HG02885 (cell line): ENCODE data around the gene NTRK3.

Experiments used
- ATAC-seq: cut with Tn5 transposase; IDR thresholded peaks from one replicate; pipeline ENCODE4 v1.9.1; 2021; ENCODE audit warnings: mild to moderate bottlenecking; ENCODE audit not compliant: unreplicated experiment, poor library complexity

Gene NTRK3

DNA sequence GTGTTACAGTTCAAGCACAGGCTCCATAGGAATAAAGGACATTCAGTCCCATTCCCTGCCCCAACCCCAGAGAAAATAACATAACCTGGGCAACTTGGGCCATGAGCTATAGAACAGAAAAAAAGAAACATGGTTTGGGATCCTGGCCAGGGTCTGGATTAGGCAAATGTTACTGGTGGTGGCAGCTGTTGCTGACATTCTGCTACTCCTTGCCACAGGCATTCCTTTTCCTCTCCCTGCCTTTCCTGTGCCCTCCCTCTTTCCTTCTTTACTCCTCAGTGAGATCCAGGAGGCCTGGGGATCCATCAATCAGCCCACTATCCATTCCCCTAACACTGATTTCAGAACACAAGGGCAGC, 129.1 kb downstream of the NTRK3 start:
- ATAC-seq, result no peak

DNA sequence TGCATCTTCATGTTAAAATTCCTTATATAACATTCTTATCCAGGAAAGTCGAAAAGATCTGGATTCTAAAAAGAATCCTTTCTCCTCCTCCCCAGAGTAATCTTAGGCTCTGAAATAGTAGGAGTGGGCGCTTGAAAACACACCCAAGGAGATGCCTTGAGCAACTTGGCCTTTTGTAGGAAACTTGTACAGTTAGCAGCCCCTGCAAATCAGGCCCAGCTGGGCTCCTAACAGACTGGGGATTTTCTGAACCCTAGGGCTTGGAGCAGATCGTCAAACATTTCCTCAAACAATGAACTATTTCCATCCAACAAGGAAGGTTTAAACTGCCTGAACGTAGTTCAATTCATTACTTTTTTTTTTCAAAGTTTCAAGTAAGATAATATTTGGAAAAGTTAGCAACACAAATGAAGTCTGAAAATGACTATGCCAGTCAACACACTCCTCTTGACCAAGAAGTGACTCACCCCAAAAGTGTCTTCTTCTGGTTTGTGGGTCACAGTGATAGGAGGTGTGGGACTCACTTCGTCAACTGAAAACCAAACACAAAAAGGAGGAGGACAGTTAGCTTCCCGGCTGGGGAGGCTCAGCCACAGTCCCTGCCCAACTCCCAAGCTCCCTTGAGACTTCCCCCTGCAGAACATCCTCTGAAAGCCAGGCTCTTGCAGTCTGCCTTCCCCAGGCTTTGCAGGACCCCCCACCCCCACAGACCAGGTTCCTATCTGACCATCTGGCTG, 129.7 kb downstream of the NTRK3 start:
- no peak for ATAC-seq

DNA sequence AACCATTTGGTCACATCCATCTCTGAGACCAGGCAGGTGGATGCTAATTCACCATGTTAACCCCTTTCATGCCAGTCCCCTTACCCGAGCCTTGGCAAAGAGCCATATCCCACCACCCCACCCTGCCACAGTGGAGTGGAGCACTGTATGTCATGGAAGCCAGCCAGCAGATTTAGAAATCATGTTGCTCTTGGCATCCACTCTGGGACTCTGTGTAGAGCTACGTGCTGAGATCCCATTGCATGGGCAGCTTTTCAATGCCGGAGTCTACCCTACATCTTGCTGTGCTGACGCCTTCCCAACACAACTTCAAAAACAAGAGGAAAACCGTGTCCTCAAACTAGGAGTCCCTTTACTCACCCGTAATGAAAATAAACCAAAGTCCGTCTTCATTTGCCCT, 131.0 kb downstream of the NTRK3 start:
- no peak for ATAC-seq

DNA sequence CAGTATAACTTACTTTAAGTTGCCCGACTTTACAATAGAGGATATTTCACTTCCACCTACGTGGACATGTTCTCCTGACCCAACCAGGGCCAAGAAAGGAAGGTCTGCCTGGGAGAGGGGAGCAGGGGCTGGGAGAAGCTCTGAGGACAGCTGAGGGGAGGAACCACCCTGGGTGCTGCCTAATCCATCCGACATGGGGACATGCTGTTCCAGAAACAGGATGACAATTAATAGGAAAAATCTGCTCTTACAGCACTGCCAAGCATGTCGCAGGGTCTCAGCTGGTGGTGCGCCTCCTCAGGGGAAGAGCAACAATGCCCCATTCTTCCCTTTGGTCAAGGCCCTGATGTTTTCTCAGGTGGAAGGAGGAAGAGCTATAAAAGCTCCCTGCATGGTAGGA, 132.3 kb downstream of the NTRK3 start:
- no peak for ATAC-seq

DNA sequence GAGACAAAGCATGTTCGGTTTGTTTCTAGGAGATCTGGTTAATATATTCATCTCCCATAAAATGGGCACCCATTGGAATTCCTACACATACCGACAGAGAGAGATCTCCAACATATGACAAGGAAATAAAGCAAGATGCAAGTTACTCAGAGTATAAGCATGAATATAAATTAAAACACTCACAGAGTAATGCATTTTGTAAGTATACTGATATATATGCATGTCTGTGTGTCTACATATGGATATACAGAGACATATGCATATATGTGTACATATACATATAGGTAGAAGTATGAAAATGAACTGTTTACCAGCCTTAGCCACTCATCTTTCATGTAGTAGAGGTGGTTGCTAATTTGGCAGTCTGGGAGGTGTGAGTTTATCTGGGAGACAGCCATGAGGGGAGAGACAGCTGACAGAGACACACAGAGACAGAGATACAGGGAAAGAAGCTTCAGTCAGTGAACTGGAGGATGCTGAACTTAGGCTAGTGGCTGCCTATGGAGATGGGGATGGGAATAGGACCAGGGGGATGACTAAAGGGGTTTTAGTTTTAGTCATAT, 134.5 kb downstream of the NTRK3 start:
- ATAC-seq, result no peak

DNA sequence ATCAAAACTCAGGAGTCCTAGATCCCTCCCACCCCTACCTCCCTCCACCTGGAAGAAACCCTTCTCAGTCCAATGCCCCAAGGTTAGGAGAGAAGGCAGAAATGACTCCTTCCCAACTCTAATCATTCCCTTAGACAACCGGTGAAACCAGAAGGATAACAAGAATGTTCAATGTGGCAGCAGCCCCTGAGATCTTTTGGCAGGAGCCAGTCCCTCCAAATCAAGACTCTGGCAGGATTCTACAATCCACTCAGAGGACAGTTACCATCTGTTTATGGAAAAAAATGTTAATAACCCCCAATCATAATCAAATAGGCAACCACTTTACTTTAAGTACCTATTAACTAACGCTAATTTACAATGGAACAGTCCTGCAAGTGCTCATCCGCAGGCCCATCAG, 136.5 kb downstream of the NTRK3 start:
- ATAC-seq, result no peak

DNA sequence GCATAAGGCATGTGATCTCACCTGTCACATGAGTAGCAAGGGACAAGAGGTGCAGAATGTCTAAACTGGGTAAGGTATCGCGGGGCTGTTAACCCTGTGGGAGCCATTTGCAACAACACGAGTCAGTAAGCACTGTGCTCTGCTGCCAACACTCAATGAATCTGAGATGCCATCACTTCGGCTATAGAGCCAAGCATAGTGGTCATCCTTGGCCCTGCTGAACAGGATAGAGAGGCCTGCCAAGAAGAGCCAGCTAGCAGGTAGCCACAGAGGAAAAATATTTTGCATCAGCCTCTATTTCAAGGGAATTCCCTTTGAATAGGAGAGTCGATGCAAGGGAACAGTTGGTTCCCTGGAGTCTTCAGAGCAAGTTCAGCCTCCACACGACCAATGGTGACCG, 137.8 kb downstream of the NTRK3 start:
- no peak for ATAC-seq

DNA sequence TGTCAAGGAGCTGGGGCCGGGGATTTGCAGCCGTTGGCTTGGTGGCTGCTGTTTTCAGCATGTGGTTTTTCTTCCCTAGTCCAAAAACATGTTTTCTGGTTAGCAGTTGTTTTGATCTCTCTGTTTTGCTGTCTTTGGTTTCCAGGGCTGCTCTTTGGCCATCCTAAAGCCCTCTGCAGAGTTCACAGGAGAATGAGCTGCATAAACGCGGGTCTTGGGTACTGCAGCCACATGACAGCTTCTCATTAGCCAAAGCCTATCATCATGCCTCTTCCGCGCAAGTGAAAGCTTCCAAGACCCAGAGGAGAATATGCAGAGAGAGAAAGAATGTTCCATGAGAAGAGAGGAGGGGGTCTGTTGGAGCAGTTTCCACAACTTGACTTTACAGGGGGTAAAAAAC, 138.5 kb downstream of the NTRK3 start:
- ATAC-seq, result no peak

DNA sequence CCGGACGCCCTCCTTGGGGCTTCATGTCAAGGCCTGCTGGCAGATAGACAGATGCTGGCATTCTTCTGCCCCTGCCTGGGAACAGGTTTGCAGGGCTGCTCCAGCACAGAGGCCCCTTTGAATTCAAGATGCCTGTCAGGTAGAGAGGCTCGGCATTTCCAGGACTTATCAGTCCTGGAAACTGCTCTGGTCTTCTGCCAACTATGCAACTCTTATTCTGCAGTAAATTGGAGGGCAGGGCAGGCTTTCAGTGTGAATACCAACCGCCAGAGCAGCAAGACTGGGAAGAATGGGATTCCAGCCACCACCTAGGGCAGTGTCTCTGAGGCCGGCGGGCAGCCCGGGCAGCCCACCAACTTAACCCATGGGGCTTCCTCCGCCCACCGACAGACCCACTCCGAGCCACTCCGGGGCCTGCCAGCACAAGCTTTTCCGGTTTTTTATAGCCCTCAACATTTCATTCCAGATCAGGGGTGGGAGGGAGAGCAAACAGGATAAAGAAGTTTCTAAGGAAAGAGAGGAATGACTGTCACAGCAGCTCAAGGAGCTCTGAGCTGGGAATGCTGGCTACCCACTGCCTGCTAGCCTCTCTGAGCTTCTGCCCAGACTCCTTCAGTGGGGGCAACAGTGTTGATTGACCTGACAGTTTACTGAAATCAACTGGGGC, 140.9 kb downstream of the NTRK3 start:
- ATAC-seq, result no peak

DNA sequence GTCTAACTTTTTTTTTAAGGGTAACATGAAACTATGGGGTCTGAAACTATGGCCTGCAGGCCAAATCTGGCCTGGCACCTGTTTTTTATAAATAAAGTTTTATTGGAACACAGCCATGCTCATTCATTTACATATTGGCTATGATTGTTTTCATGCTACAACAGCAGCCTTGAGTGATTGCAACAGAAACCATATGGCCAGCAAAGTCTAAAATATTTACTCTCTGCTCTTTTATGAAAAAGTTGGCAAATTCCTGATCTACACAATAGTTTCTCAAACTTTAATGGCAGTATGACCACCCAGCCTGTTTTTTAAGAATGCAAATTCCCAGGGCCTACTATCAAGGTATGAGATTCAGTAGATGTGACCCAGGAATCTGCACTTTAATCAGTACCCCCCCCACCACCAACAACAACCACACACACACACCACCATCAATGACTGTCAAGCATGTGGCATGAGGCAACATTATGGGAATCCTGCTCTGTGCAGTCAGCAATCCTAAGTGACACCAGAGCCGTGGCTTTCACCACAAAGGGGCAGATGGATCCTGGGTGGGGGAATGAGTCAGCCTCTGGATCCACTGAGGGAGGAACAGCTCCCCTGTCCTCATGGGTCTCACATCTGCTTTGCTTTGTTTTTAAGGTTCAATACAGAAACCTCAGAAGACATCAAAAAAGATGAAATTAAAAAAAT, 142.8 kb downstream of the NTRK3 start:
- ATAC-seq, result no peak

DNA sequence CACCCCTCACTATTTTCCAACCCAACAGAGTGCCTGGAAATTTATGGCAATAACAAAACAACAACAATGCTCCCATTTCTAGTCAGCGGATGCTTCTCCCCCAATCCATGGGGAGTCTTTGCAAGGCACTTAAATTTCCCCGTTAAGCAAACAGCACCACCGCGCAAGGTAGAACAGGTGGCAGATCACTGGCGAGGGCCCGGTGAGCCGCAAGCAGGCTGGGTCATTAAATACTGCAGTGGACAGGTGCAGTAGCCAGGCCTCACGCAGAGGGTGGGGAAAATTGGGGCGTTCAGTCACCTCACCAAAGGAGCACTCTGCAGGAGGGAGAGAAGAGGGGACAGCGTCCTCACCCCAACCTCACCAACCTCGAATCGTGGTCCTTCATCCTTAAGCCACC, 147.5 kb downstream of the NTRK3 start:
- ATAC-seq, result no peak

DNA sequence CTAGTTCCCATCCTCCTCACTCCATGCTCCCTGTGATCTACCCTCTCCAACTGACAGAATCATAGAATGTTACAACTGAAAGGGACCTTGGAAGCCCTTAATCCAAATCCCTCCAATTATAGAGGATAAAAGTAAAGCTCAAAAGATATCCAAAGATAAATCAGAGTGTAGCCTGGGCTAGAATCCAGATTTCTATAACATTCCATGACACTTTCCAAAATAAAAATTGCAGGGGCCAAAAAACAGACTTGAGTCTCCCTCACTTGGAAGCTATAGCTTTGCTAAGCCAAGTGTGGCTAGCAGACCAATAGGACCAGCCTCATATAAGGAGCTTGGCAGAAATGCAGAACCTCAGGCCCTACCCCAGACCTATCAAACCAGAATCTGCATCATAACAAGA, 148.1 kb downstream of the NTRK3 start:
- ATAC-seq, result no peak

DNA sequence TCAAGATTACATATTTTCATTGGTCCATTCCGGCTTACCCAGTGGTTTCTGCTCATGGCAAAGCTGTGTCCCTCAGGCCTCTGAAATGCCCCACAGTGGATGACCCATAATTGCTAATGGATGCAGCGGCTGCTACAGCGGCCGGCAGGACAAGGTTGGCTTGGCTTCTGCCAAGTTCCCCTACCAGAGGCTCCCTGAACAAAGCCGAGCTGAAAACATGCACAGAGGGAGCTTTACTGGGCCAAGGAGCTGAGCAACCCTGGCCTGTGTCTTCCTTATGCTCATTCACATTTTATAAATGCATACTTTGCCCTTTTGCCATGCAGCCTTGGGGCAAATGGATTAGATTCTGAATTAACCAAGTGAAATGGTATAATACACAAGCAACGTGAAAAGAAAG, 150.5 kb downstream of the NTRK3 start:
- no peak for ATAC-seq

DNA sequence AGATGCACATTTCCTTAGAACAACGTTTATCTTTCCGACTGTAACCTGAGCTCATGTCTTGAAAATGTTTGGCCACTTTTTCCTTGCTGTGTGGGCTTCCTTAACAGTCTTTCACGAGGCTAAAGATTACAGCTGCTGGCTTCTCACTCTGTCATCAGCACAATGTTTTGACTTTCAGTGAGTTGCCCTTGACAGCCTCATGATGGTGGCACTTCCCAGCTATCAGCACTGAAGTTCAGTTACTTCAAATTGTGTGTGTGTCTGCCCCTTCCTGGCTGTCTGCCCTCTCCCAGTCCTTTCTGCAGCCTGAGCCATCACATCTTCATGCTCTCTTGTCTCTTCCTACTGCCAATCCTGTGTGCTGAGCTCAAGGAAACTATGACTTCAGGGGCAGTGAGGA, 152.2 kb downstream of the NTRK3 start:
- ATAC-seq, result no peak

DNA sequence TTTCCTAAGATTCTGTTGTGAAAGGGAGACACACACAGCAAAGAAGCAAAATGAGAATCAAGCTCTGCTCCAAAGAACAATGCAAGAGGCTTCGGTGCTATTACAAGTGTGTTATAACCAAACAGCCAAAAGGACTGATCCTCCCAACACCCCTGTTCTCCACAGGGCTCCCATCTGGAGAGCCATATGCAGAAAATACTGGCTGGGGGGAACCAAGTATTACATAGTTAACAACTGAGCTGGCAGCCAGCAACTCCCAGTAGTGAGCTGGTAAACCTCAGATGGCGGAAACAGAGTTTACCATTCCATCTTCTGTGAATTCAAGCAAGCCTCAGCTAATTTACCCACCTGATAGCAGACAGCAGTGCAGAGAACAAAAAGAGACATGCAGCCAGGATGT, 156.4 kb downstream of the NTRK3 start:
- no peak for ATAC-seq

DNA sequence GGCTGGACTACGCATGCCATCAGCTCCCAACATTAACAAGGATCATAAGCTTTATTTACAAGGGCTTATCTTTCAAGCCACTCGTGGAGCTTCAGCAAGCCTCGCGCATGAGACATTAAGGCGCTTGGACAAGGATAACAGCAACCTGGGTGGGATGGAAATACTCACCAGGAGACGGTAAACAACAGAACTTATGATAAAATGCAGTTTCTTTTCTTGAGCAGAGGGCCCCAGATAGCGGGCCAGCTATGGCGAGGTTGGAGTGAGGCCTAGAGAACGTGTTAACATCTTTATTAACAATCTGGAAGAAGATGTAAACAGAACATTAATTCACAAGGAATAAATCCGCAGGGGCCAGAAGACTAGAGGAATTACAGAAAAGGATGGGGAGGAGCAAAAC, 158.2 kb downstream of the NTRK3 start:
- no peak for ATAC-seq

DNA sequence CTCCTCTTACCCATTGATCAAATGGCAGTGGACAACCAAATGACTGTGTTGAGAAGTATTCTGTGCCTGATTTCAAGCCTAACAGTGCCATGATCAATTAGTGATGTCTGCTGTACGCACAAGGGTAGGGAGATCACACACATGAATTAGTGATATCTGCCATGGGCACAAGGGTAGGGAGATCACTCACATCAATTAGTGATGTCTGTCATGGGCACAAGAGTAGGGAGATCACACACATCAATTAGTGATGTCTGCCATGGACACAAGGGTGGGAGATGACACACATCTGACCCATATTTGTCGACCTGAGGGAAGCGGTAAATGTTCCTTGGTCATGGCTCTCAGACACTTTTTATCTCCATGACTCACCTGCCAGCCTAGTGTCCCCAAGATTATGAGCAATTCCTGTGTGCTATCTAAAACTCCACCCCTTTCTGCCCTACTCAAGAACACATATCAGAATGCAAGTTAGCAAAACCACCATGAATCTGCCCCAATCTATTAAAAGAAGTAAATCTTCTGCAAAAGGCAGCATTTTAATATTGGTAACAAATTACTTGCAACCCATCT, 165.0 kb downstream of the NTRK3 start:
- no peak for ATAC-seq

DNA sequence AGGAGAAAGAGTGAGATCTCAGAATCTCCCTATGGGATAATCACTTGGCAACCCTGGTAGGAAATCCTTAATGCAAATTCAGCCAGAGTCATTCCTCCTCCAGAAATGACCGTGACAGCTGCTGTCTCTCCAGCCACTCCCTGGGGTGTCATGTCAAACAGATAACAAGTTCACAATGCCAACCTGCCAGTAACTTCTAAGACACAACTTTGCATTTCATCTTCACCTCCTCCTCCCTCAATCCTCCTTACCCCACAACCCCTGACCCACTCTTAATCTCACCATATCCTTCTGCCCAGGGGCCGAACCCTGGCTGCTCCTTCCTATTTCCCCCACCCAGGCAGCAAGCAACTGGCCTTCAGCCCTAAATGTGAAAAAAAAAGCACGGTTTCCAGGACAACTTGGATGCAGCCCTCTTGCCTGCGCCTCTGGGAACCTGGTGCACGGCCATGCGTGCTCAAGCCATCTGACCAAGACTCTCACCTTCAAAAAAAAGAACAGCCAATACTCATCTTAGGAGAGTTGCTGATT, 166.0 kb downstream of the NTRK3 start:
- ATAC-seq, result no peak

DNA sequence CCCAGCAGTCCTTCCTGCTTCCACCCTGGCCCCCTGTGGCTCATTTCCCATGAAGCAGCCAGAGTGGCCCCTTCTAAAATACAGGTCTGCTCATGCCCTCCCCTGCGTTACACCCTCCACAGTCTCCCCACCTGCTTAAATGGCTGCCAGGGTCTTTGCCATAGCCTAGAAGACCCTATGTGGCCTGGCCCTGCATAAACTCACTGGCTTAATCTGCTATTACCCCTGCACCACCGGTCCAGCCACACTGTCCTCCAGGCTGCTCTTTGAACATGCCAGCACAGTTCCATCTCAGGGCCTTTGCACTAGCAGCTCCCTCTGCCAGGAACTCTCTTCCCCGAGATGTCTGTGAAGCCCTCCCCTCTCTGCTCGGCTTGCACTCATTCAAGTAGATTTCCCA, 166.8 kb downstream of the NTRK3 start:
- ATAC-seq, result no peak

DNA sequence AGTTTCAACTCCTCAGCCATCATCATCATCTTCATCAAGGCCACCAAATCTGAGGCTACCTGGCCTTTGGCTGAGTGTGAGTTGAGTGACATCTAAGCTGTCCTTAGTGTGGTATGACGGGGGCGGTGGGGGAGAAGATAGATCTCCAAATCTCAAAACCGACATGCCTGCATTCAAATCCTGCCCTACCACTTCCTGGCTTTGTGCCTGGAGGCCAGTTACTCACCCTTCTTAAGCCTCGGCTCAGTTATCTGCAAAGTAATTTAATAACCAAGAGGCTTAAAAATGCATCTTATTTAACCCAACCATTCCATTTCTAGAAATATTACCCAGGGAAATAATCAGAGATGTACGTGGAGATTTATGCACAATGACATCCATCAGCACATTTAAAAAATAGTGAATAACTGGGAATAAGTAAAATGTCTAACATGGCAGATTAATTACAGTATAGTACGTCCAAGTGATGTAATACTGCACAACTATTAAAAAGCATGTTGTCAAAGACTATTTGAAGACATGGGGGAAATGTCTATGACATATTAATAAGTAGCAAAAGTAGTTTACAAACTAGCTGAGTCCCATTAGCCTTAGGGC, 167.4 kb downstream of the NTRK3 start:
- no peak for ATAC-seq
